Activated CD4-positive, alpha-beta memory T cell treated with anti-CD3 and anti-CD28 coated beads for 36 hours (primary cell): ENCODE measurements around the gene NDUFA5. TPM values are rescaled to one million over a fixed set of nuclear protein-coding genes. Genes with fewer than 3 reads are reported as not detected.
"Not testable (repeated sequence)": the region's sequence is repeated elsewhere in the genome, so short reads cannot be mapped to it uniquely, and the experiment has no call there.

Source experiments
- CTCF ChIA-PET: fragments of 350-600 bp; sonication (Branson Sonifier 250); formaldehyde crosslinking; loops from one replicate; lab custom pipeline; 2021; ENCODE audit warnings: antibody characterized with exemption, inconsistent platforms; lab: Charles Lee
- POLR2A ChIA-PET: fragments of 350-600 bp; sonication (Branson Sonifier 250); formaldehyde crosslinking; loops from one replicate; lab custom pipeline; 2021; ENCODE audit warnings: antibody characterized with exemption; lab: Charles Lee
- DNase-seq: peaks from one replicate; pipeline ENCODE4 v3.0.0-alpha.2; 2020
- H3K27ac Mint-ChIP-seq: one replicate; pipeline ENCODE4 v1.8.0; 2021; ENCODE audit warnings: mixed read lengths
- H3K27me3 Mint-ChIP-seq: one replicate; pipeline ENCODE4 v1.8.0; 2021; ENCODE audit warnings: mixed read lengths
- H3K36me3 Mint-ChIP-seq: one replicate; pipeline ENCODE4 v1.8.0; 2021; ENCODE audit warnings: mixed read lengths
- H3K4me1 Mint-ChIP-seq: one replicate; pipeline ENCODE4 v1.8.0; 2021; ENCODE audit warnings: low read depth, mixed read lengths
- H3K4me3 Mint-ChIP-seq: one replicate; pipeline ENCODE4 v1.8.0; 2021; ENCODE audit warnings: mild to moderate bottlenecking, mixed read lengths
- H3K9me3 Mint-ChIP-seq: one replicate; pipeline ENCODE4 v1.8.0; 2021; ENCODE audit warnings: mixed read lengths
- intact Hi-C: fragments of 100-400 bp; cut with micrococcal nuclease; formaldehyde crosslinking; loops from one replicate; pipeline ENCODE4 v1.15.1; 2023
- total RNA-seq, 2 experiments: library from RNA; stranded (reverse); gene quantifications; one replicate each; pipeline ENCODE4 v1.2.3, GENCODE V29; 2021

NDUFA5 gene
- total RNA-seq, 2 experiments from 2014 or later, result 57.8 to 61.0 TPM

DNA sequence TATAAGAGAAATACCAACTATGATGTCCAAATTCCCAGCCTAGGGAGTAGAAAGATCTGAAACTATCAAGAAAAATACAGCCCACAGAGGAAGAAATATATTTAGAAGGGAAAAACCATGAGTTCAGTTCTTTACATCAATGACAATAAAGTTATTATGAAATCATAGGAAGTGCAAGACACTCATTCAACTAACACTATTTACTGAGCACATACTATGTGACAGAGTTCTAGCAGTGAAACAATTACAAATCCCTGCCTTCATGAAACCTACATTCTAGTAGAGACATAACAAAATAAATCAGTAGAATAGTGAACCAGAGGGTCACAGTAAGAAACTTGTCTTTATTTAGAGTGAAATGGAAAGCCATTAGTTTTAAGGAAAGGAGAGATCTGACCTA is 2.1 kb downstream of the NDUFA5 start:
- no peak for DNase-seq
- Mint-ChIP-seq H3K4me1 (peaks cover 15% of the 10 kb centered on the region), H3K27me3 (no peaks in the 10 kb centered on the region), H3K4me3 (no peak overlapping the region), H3K36me3 (peaks cover 16% of the 10 kb centered on the region), H3K27ac (no peak overlapping the region), H3K9me3 (peaks cover 6% of the 10 kb centered on the region)
- ChIA-PET POLR2A (no interaction called here), CTCF (no interaction called here)
- intact Hi-C loops, result loop anchor here (5.0 to 10.0 kb wide), 2 partner anchors 157 to 1369 kb away; partner anchors contain the start of gene POT1

- Mint-ChIP-seq H3K4me3 (no peak overlapping the region), H3K27ac (no peak overlapping the region), H3K9me3 (peaks cover 6% of the 10 kb centered on the region), H3K36me3 (peaks cover 29% of the 10 kb centered on the region), H3K4me1 (peaks cover 15% of the 10 kb centered on the region), H3K27me3 (no peaks in the 10 kb centered on the region)
- CTCF ChIA-PET, result interaction anchor here (1.7 kb wide), 1 partner anchor 59 kb away, joined by 4 read pairs; no protein-coding TSS in a partner anchor
- POLR2A ChIA-PET, result no interaction called here
- intact Hi-C loops, result loop anchor here (10.0 kb wide), 1 partner anchor 1372 kb away; the partner anchor contains the start of gene POT1
- no peak for DNase-seq
Measured at GRCh38 chr7:123553159-123553558, 4.5 kb downstream of the NDUFA5 start.

- H3K27ac Mint-ChIP-seq, result no peak overlapping the region
- no peak for DNase-seq
- ChIA-PET CTCF (interaction anchor here (0.7 to 1.7 kb wide), 2 partner anchors 58 to 149 kb away, joined by 4 to 5 read pairs; no protein-coding TSS in a partner anchor), POLR2A (interaction anchor here (0.6 kb wide), 1 partner anchor 1948 kb away, joined by 3 read pairs; no protein-coding TSS in a partner anchor)
- H3K36me3 Mint-ChIP-seq, result peaks cover 31% of the 10 kb centered on the region
- intact Hi-C loops, result loop anchor here (10.0 kb wide), 1 partner anchor 1372 kb away; the partner anchor contains the start of gene POT1
- H3K4me3 Mint-ChIP-seq, result no peak overlapping the region
- H3K4me1 Mint-ChIP-seq, result peaks cover 16% of the 10 kb centered on the region
- no peaks in the 10 kb centered on the region for H3K27me3 Mint-ChIP-seq
- peaks cover 6% of the 10 kb centered on the region for H3K9me3 Mint-ChIP-seq
Measured at GRCh38 chr7:123552641-123553040, 5.0 kb downstream of the NDUFA5 start.

- not testable (repeated sequence) for DNase-seq, H3K4me3 Mint-ChIP-seq, H3K27ac Mint-ChIP-seq, H3K9me3 Mint-ChIP-seq, H3K27me3 Mint-ChIP-seq
- POLR2A ChIA-PET, result interaction anchor here (0.6 kb wide), 1 partner anchor 1948 kb away, joined by 3 read pairs; no protein-coding TSS in a partner anchor
- CTCF ChIA-PET, result interaction anchor here (0.7 kb wide), 1 partner anchor 149 kb away, joined by 5 read pairs; no protein-coding TSS in a partner anchor
- intact Hi-C loops, result loop anchor here (10.0 kb wide), 1 partner anchor 1373 kb away; the partner anchor contains the start of gene POT1
- Mint-ChIP-seq H3K36me3 (peaks cover 35% of the 10 kb centered on the region), H3K4me1 (peaks cover 16% of the 10 kb centered on the region)
Measured at GRCh38 chr7:123552134-123552533, 5.5 kb downstream of the NDUFA5 start.

DNA sequence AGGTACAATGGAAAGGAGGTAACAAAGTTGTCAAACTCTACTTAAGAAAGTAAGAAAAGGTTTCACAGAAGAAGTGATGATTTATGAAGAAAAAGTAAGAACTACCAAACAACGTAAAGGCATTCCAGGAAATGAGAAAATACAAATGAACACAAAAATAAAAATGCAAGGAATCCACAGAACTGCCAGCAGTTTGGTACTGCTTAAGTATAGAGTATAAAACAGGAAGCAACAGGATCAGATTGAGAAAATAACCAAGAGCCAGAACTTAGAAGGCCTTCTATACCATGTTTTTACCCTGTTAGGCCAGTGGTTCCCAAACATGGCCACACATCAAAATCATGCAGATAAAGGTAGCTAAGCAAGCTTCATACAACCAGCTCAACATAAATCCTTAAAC is 9.2 kb downstream of the NDUFA5 start:
- Mint-ChIP-seq H3K27ac (no peak overlapping the region), H3K4me1 (peaks cover 17% of the 10 kb centered on the region), H3K4me3 (no peak overlapping the region), H3K27me3 (no peaks in the 10 kb centered on the region), H3K9me3 (peaks cover 6% of the 10 kb centered on the region), H3K36me3 (peaks cover 32% of the 10 kb centered on the region)
- intact Hi-C loops, result no loop called here
- no peak for DNase-seq
- ChIA-PET CTCF (interaction anchor here (1.5 kb wide), 1 partner anchor 55 kb away, joined by 4 read pairs; no protein-coding TSS in a partner anchor), POLR2A (no interaction called here)

DNA sequence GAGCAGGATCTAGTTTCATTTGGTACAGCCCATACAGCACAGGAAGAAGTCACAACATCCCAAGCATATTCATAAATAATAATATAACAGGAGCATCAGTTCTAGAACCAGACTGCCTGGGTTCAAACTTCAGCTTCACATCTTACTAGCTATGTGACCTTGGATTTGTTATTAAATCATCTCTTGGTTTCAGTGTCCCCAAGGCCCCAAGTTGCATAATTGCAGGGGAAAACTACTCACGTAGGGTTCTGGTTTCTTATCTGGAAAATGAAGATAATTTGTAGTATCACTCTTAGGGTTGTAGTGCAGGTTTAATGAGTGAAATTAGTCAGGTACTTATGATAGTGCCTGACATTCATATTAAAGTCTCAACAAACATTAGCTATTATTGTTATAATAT is 17.7 kb downstream of the NDUFA5 start:
- intact Hi-C loops, result loop anchor here (2.0 kb wide), 1 partner anchor 61 kb away; the partner anchor contains the start of gene ASB15
- H3K4me3 Mint-ChIP-seq, result no peak overlapping the region
- POLR2A ChIA-PET, result no interaction called here
- no peaks in the 10 kb centered on the region for H3K9me3 Mint-ChIP-seq
- no peaks in the 10 kb centered on the region for H3K27me3 Mint-ChIP-seq
- H3K4me1 Mint-ChIP-seq, result peaks cover 14% of the 10 kb centered on the region
- CTCF ChIA-PET, result interaction anchor here (2.0 kb wide), 1 partner anchor 46 kb away, joined by 8 read pairs; no protein-coding TSS in a partner anchor
- peaks cover 6% of the 10 kb centered on the region for H3K36me3 Mint-ChIP-seq
- H3K27ac Mint-ChIP-seq, result no peak overlapping the region
- DNase-seq, result no peak

- intact Hi-C loops, result no loop called here
- H3K27ac Mint-ChIP-seq, result no peak overlapping the region
- H3K36me3 Mint-ChIP-seq, result peaks cover 6% of the 10 kb centered on the region
- peaks cover 19% of the 10 kb centered on the region for H3K4me1 Mint-ChIP-seq
- DNase-seq, result no peak
- H3K4me3 Mint-ChIP-seq, result no peak overlapping the region
- POLR2A ChIA-PET, result no interaction called here
- CTCF ChIA-PET, result no interaction called here
- peaks cover 2% of the 10 kb centered on the region for H3K27me3 Mint-ChIP-seq
- no peaks in the 10 kb centered on the region for H3K9me3 Mint-ChIP-seq
Measured at GRCh38 chr7:123538897-123539296, 18.7 kb downstream of the NDUFA5 start.

- no peak overlapping the region for H3K27ac Mint-ChIP-seq
- no peaks in the 10 kb centered on the region for H3K9me3 Mint-ChIP-seq
- CTCF ChIA-PET, result no interaction called here
- peaks cover 24% of the 10 kb centered on the region for H3K4me1 Mint-ChIP-seq
- no peak for DNase-seq
- peaks cover 6% of the 10 kb centered on the region for H3K27me3 Mint-ChIP-seq
- intact Hi-C loops, result no loop called here
- peaks cover 6% of the 10 kb centered on the region for H3K36me3 Mint-ChIP-seq
- H3K4me3 Mint-ChIP-seq, result no peak overlapping the region
- POLR2A ChIA-PET, result no interaction called here
Measured at GRCh38 chr7:123538189-123538714, 19.4 kb downstream of the NDUFA5 start.

DNA sequence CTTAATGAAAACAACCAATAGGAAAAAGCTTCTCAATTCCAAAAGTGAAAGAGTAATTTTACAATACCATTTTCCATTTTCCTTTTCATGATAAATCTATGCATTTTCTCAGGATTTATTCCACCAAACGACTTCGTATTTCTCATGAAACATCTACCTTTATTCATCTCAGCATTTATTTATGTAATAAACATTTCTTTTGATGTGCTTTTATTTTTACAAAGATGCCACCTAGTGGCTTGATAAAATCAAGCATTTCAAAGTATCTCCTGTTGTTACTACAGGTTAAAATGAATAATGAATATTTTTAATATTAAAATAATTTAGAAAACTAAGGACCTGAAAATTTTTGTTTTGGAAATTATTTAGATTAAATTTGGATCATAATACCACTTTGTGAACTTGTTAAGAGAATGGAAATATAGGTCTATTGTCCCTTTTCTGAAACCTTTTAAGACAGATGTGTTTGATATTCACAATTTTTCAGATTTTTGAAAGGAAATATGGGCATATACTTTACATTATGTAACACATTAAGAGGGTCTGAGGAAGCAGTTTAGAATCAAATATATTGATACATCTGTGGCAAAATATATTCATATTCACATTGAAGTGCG is 20.5 kb downstream of the NDUFA5 start:
- ChIA-PET POLR2A (no interaction called here), CTCF (interaction anchor here (0.7 kb wide), 1 partner anchor 43 kb away, joined by 3 read pairs; no protein-coding TSS in a partner anchor)
- Mint-ChIP-seq H3K27me3 (peaks cover 12% of the 10 kb centered on the region), H3K4me1 (peaks cover 29% of the 10 kb centered on the region), H3K4me3 (no peak overlapping the region), H3K27ac (no peak overlapping the region), H3K9me3 (no peaks in the 10 kb centered on the region), H3K36me3 (peaks cover 6% of the 10 kb centered on the region)
- no peak for DNase-seq
- intact Hi-C loops, result no loop called here

DNA sequence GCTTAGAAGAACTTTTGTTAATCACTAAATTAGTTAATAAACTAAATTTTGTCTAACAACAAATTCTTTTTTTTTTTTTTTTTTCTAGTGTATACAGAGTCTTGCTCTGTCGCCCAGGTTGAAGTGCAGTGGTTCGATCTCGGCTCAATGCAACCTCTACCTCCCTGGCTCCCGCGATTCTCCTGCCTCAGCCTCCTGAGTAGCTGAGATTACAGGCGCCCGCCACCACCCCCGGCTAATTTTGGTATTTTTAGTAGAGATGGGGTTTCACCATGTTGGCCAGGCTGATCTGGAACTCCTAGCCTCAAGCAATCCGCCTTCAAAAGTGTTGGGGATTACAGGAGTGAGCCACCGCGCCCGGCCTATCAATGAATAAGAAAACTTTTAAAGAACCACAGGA is 22.1 kb downstream of the NDUFA5 start:
- CTCF ChIA-PET, result interaction anchor here (2.1 kb wide), 1 partner anchor 41 kb away, joined by 10 read pairs; no protein-coding TSS in a partner anchor
- Mint-ChIP-seq H3K36me3 (no peaks in the 10 kb centered on the region), H3K4me3 (no peak overlapping the region), H3K4me1 (peaks cover 29% of the 10 kb centered on the region), H3K27me3 (peaks cover 19% of the 10 kb centered on the region), H3K9me3 (no peaks in the 10 kb centered on the region), H3K27ac (no peak overlapping the region)
- no peak for DNase-seq
- intact Hi-C loops, result loop anchor here (1.0 kb wide), 1 partner anchor 41 kb away; no protein-coding TSS in a partner anchor
- POLR2A ChIA-PET, result interaction anchor here (1.2 kb wide), 1 partner anchor 22 kb away, joined by 3 read pairs; the partner anchor contains the start of gene NDUFA5

DNA sequence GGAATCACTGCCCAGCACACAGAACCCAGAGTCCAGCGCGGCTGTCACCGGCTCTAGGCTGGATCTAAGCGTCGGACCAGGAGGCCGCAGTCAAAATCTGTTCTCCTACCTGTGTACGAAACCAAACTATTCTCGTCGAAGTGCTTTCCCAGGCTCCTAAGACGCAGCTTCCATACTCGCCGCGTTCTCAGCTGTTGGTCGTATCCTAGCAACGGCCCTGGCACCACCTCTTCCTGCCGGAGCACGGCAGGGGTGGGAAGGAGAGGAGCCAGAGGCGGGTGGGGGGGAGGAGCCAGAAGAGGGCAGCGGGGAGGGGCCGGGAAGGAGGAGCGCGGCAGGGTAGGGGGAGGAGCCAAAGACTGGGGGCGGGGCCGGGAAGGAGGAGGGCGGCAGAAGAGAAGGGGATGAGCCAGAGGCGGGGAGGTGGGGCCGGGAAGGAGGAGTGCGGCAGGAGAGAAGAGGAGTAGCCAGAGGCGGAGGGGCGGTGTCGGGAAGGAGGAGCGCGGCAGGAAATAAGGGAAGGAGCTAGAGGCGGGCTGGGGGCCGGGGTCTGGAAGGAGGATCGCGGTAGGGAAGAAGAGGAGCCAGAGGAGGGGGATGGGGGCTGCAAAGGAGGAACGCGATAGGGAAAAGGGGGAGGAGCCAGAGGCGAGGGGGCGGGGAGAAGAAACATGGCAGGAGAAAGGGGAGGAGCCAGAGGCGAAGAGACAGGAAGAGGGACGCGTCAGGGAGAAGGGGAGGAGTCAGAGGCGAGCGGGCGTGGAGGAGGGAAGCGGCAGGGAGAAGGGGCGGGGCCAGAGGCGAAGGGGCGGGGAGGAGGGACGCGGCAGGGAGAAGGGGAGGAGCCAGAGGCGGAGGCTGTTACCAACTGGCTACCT is 23.0 kb downstream of the NDUFA5 start, which contains the start of gene IQUB:
Gene IQUB (minus strand): TSS at position 213 of the 878 bp plus-strand sequence. CDS start 22,255 bp downstream, outside the sequence.
- peaks cover 20% of the 10 kb centered on the region for H3K27me3 Mint-ChIP-seq
- no peaks in the 10 kb centered on the region for H3K9me3 Mint-ChIP-seq
- H3K4me3 Mint-ChIP-seq, result peak within 1 kb of the TSS; percentile 78
- intact Hi-C loops, result loop anchor here (1.0 kb wide), 3 partner anchors 23 to 215 kb away; partner anchors contain the start of genes NDUFA5 and WASL
- H3K27ac Mint-ChIP-seq, result peak within 1 kb of the TSS; percentile 72
- peak; percentile 98 for DNase-seq
- H3K36me3 Mint-ChIP-seq, result no peaks in the 10 kb centered on the region
- peaks cover 29% of the 10 kb centered on the region for H3K4me1 Mint-ChIP-seq
- POLR2A ChIA-PET, result interaction anchor here (0.7 to 1.2 kb wide), 3 partner anchors 23 to 214 kb away, joined by 3 to 4 read pairs (median 3); partner anchors contain the start of genes NDUFA5 and WASL
- CTCF ChIA-PET, result interaction anchor here (1.4 to 2.1 kb wide), 2 partner anchors 23 to 40 kb away, joined by 3 to 10 read pairs; partner anchors contain the start of gene NDUFA5
